ENCODE results near the gene GHRH. TPM values are rescaled to one million over a fixed set of nuclear protein-coding genes. Genes with fewer than 3 reads are reported as not detected.

Gene GHRH
- total RNA-seq, 1 donor from 2014 or later = not detected

DNA sequence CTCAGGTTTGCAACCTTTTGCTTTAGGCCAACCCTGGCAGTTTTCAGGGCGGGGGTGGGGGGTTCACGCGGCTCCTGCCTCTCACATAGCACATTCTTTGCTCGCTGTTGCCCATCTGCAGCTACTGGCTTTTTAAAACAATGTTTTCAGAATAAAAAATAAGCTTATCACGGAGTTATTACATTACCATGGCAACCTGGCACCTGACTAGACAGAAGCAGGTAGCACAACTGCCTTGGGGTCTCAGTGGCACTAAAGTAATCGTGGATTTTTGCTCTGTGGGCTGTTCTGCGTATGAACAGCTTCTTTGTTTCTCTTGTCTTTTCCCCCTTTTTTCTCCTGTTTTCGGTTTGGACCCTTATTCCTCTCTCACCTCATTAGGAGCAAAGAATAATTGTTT, 18.8 kb upstream of the GHRH start:
- no peak for DNase-seq (ENCODE audit: low read depth, low spot score)
- no peak overlapping the region for H3K27ac Mint-ChIP-seq (ENCODE audit: unreplicated experiment)
- no peak overlapping the region for H3K4me3 Mint-ChIP-seq
- no peaks in the 10 kb centered on the region for H3K27me3 Mint-ChIP-seq (ENCODE audit: low read depth)
- H3K36me3 Mint-ChIP-seq (ENCODE audit: low read depth) = no peaks in the 10 kb centered on the region
- TF ChIP-seq, protein P1, sequence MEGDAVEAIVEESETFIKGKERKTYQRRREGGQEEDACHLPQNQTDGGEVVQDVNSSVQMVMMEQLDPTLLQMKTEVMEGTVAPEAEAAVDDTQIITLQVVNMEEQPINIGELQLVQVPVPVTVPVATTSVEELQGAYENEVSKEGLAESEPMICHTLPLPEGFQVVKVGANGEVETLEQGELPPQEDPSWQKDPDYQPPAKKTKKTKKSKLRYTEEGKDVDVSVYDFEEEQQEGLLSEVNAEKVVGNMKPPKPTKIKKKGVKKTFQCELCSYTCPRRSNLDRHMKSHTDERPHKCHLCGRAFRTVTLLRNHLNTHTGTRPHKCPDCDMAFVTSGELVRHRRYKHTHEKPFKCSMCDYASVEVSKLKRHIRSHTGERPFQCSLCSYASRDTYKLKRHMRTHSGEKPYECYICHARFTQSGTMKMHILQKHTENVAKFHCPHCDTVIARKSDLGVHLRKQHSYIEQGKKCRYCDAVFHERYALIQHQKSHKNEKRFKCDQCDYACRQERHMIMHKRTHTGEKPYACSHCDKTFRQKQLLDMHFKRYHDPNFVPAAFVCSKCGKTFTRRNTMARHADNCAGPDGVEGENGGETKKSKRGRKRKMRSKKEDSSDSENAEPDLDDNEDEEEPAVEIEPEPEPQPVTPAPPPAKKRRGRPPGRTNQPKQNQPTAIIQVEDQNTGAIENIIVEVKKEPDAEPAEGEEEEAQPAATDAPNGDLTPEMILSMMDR (conservative IDR thresholded peaks at IDR 0.05) = no peak
- peaks cover 15% of the 10 kb centered on the region for H3K4me1 Mint-ChIP-seq
- H3K9me3 Mint-ChIP-seq = no peaks in the 10 kb centered on the region

DNA sequence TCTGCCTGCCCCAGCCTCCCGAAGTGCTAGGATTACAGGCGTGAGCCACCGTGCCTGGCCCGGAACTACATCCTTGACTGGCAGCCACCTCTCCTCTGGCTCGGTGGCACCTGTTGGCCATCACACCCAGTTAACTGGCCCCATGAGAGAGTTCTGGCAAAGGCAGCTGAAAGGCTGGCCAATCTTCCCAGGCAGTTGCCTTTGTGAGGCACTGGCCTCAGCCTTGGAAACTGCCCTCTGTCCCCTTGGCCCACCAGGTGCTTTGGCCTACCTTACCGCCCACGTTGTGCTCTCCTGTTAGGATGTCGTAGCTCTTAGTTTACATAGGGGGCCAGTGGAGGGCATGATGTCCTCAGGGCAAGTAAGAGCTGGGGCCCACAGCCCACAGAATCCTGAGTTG, 18.2 kb upstream of the GHRH start:
- DNase-seq (ENCODE audit: low read depth, low spot score) = no peak
- H3K4me1 Mint-ChIP-seq = peaks cover 20% of the 10 kb centered on the region
- no peaks in the 10 kb centered on the region for H3K27me3 Mint-ChIP-seq (ENCODE audit: low read depth)
- no peaks in the 10 kb centered on the region for H3K9me3 Mint-ChIP-seq
- TF ChIP-seq, protein P1 (conservative IDR thresholded peaks at IDR 0.05) = no peak
- H3K27ac Mint-ChIP-seq (ENCODE audit: unreplicated experiment) = no peak overlapping the region
- H3K36me3 Mint-ChIP-seq (ENCODE audit: low read depth) = no peaks in the 10 kb centered on the region
- H3K4me3 Mint-ChIP-seq = no peak overlapping the region

- H3K9me3 Mint-ChIP-seq = no peaks in the 10 kb centered on the region
- no peaks in the 10 kb centered on the region for H3K27me3 Mint-ChIP-seq (ENCODE audit: low read depth)
- H3K4me3 Mint-ChIP-seq = no peak overlapping the region
- DNase-seq (ENCODE audit: low read depth, low spot score) = no peak
- H3K36me3 Mint-ChIP-seq (ENCODE audit: low read depth) = no peaks in the 10 kb centered on the region
- no peak overlapping the region for H3K27ac Mint-ChIP-seq (ENCODE audit: unreplicated experiment)
- TF ChIP-seq, protein P1 (conservative IDR thresholded peaks at IDR 0.05) = no peak
- H3K4me1 Mint-ChIP-seq = peaks cover 23% of the 10 kb centered on the region
Observed at GRCh38 chr20:37278966-37279590, 17.5 kb upstream of the GHRH start.

- no peaks in the 10 kb centered on the region for H3K36me3 Mint-ChIP-seq (ENCODE audit: low read depth)
- H3K27me3 Mint-ChIP-seq (ENCODE audit: low read depth) = no peaks in the 10 kb centered on the region
- H3K27ac Mint-ChIP-seq (ENCODE audit: unreplicated experiment) = no peak overlapping the region
- H3K4me3 Mint-ChIP-seq = no peak overlapping the region
- peaks cover 23% of the 10 kb centered on the region for H3K4me1 Mint-ChIP-seq
- TF ChIP-seq, protein P1 (conservative IDR thresholded peaks at IDR 0.05) = no peak
- H3K9me3 Mint-ChIP-seq = no peaks in the 10 kb centered on the region
- no peak for DNase-seq (ENCODE audit: low read depth, low spot score)
Observed at GRCh38 chr20:37277253-37277593, 15.6 kb upstream of the GHRH start.

GRCh38 chr20:37276494-37277252, 15.1 kb upstream of the GHRH start:
- no peak overlapping the region for H3K27ac Mint-ChIP-seq (ENCODE audit: unreplicated experiment)
- H3K27me3 Mint-ChIP-seq (ENCODE audit: low read depth) = no peaks in the 10 kb centered on the region
- H3K4me3 Mint-ChIP-seq = no peak overlapping the region
- TF ChIP-seq, protein P1 (conservative IDR thresholded peaks at IDR 0.05) = no peak
- H3K4me1 Mint-ChIP-seq = peaks cover 23% of the 10 kb centered on the region
- no peaks in the 10 kb centered on the region for H3K36me3 Mint-ChIP-seq (ENCODE audit: low read depth)
- no peak for DNase-seq (ENCODE audit: low read depth, low spot score)
- H3K9me3 Mint-ChIP-seq = no peaks in the 10 kb centered on the region

Measured in neural crest cell (in vitro differentiated cells).